ENCODE measurements around the gene SMR3B.

SMR3B gene

DNA sequence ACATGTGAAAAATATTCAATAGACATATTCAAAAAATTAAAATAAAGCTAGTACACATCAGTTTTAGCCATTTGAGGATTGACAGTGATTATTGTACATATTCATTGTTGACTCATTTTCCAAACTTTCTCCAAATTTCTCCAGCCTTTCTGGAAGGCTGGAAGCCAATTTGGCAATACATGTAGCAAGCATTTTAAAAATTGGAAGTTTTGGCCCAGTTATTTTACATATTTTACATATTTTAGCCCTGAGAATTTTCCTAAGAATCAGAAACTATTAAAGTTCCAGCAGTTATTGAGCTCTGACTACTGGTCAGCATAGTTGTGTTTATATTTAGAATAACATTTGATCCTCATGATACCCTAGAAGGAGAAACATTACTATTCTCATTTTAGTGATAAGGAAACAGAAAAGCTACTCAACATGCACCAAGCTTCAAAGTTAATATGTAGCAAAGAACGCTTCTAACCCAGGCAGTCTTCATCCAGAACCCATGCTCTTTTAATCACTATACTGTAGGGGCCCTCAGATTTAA, 45.0 kb upstream of the SMR3B start (continued):
- TF ChIP-seq, protein P1, sequence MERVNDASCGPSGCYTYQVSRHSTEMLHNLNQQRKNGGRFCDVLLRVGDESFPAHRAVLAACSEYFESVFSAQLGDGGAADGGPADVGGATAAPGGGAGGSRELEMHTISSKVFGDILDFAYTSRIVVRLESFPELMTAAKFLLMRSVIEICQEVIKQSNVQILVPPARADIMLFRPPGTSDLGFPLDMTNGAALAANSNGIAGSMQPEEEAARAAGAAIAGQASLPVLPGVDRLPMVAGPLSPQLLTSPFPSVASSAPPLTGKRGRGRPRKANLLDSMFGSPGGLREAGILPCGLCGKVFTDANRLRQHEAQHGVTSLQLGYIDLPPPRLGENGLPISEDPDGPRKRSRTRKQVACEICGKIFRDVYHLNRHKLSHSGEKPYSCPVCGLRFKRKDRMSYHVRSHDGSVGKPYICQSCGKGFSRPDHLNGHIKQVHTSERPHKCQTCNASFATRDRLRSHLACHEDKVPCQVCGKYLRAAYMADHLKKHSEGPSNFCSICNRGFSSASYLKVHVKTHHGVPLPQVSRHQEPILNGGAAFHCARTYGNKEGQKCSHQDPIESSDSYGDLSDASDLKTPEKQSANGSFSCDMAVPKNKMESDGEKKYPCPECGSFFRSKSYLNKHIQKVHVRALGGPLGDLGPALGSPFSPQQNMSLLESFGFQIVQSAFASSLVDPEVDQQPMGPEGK (CRISPR knock-in tag; IDR thresholded peaks at IDR 0.05; ENCODE audit: borderline replicate concordance), result no peak
- TF ChIP-seq OSR1 (CRISPR knock-in tag; IDR thresholded peaks at IDR 0.05) (no peak), BACH2 (CRISPR knock-in tag; IDR thresholded peaks at IDR 0.05; ENCODE audit: borderline replicate concordance) (no peak), ZNF70 (CRISPR knock-in tag; IDR thresholded peaks at IDR 0.05) (no peak), CSDC2 (CRISPR knock-in tag; IDR thresholded peaks at IDR 0.05) (no peak)

DNA sequence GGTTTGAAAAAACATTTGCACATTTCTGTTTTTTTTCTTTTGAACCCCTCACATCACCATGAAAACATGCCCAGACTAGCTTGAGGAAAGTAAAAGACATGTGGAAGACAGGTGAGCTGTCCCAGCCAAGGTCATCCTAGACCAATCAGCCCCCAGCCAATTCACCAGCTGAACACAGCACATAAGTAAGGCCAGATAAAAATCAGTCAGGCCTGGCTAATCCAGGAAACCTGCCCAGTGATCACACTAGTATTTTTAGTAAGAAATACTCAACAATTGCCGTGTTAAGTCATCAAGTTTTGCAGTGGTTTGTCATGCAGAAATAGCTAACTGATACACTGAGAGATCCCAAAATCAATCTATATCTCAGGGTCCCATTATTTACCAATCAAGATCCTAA, 26.7 kb upstream of the SMR3B start:
- ATAC-seq, result no peak
- TF ChIP-seq OSR1 (CRISPR knock-in tag; IDR thresholded peaks at IDR 0.05), result no peak

DNA sequence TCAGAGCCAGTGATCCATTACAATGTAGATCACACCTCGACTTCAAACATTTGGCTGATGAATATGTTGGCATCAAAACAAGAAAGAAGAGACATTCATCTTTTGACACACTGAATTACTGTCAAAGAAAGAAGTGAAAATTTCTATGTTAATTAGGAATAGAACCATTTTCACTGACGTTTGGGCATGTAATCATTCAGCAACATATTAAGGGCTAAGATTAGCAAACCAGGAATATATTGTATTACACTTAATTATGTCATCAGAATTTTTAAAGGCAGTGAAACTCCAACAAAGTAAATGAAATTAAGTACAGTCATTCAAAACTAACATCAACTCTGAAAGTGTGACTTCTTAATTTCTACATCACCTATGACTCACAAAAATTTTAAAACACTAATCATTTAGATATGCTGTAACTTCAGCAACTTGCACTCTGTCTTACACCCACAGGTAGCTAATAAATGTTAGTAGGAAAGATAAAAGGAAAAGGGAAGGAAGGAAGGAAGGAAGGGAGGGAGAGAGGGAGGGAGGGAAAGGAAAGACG, 23.7 kb upstream of the SMR3B start:
- TF ChIP-seq CSRNP3 (CRISPR knock-in tag; IDR thresholded peaks at IDR 0.05) (no peak), PPARA (CRISPR knock-in tag; IDR thresholded peaks at IDR 0.05; ENCODE audit: borderline replicate concordance) (no peak), OSR1 (CRISPR knock-in tag; IDR thresholded peaks at IDR 0.05) (no peak), SNAI2 (CRISPR knock-in tag; IDR thresholded peaks at IDR 0.05) (no peak), ZNF565 (CRISPR knock-in tag; conservative IDR thresholded peaks at IDR 0.05; ENCODE audit: low read depth) (no peak), ESRRG (CRISPR knock-in tag; IDR thresholded peaks at IDR 0.05) (no peak), GLIS3 (CRISPR knock-in tag; IDR thresholded peaks at IDR 0.05) (no peak), ZFP3 (CRISPR knock-in tag; IDR thresholded peaks at IDR 0.05) (no peak), TOX (CRISPR knock-in tag; IDR thresholded peaks at IDR 0.05; ENCODE audit: borderline replicate concordance) (no peak), ZNF8 (CRISPR knock-in tag; IDR thresholded peaks at IDR 0.05) (no peak), ZC3H10 (CRISPR knock-in tag; IDR thresholded peaks at IDR 0.05) (no peak), ZNF70 (CRISPR knock-in tag; IDR thresholded peaks at IDR 0.05) (no peak)
- ATAC-seq, result no peak

GRCh38 chr4:70360460-70360859, 22.5 kb upstream of the SMR3B start, which contains the start of gene SMR3A:
Gene SMR3A, plus strand, starts transcription at chr4:70360760. Its CDS starts 1,356 bp downstream, at chr4:70362116.
- TF ChIP-seq OSR1 (CRISPR knock-in tag; IDR thresholded peaks at IDR 0.05), result no peak
- TF ChIP-seq GLIS3 (CRISPR knock-in tag; IDR thresholded peaks at IDR 0.05), result no peak
- no peak for TF ChIP-seq ESRRG (CRISPR knock-in tag; IDR thresholded peaks at IDR 0.05)
- TF ChIP-seq, protein P1 (CRISPR knock-in tag; IDR thresholded peaks at IDR 0.05; ENCODE audit: borderline replicate concordance), result no peak
- no peak for TF ChIP-seq SNAI2 (CRISPR knock-in tag; IDR thresholded peaks at IDR 0.05)
- no peak for TF ChIP-seq POU6F1 (CRISPR knock-in tag; IDR thresholded peaks at IDR 0.05; ENCODE audit: borderline replicate concordance, low read depth)
- TF ChIP-seq CSRNP3 (CRISPR knock-in tag; IDR thresholded peaks at IDR 0.05), result no peak
- TF ChIP-seq TCF4 (CRISPR knock-in tag; IDR thresholded peaks at IDR 0.05; ENCODE audit: borderline replicate concordance), result no peak
- no peak for TF ChIP-seq CSDC2 (CRISPR knock-in tag; IDR thresholded peaks at IDR 0.05)
- no peak for TF ChIP-seq ZNF565 (CRISPR knock-in tag; conservative IDR thresholded peaks at IDR 0.05; ENCODE audit: low read depth)
- no peak for TF ChIP-seq ZC3H10 (CRISPR knock-in tag; IDR thresholded peaks at IDR 0.05)
- TF ChIP-seq, protein P2, sequence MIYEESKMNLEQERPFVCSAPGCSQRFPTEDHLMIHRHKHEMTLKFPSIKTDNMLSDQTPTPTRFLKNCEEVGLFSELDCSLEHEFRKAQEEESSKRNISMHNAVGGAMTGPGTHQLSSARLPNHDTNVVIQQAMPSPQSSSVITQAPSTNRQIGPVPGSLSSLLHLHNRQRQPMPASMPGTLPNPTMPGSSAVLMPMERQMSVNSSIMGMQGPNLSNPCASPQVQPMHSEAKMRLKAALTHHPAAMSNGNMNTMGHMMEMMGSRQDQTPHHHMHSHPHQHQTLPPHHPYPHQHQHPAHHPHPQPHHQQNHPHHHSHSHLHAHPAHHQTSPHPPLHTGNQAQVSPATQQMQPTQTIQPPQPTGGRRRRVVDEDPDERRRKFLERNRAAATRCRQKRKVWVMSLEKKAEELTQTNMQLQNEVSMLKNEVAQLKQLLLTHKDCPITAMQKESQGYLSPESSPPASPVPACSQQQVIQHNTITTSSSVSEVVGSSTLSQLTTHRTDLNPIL (CRISPR knock-in tag; IDR thresholded peaks at IDR 0.05; ENCODE audit: low read depth), result no peak
- TF ChIP-seq ZNF70 (CRISPR knock-in tag; IDR thresholded peaks at IDR 0.05), result no peak
- no peak for TF ChIP-seq ZFP30 (CRISPR knock-in tag; IDR thresholded peaks at IDR 0.05)
- no peak for TF ChIP-seq RARB (CRISPR knock-in tag; IDR thresholded peaks at IDR 0.05)
- TF ChIP-seq ZNF8 (CRISPR knock-in tag; IDR thresholded peaks at IDR 0.05), result no peak
- TF ChIP-seq ZFP3 (CRISPR knock-in tag; IDR thresholded peaks at IDR 0.05), result no peak
- TF ChIP-seq TOX (CRISPR knock-in tag; IDR thresholded peaks at IDR 0.05; ENCODE audit: borderline replicate concordance), result no peak
- no peak for ATAC-seq
